H1 (cell line): ENCODE measurements around the gene RAB26. TPM values are rescaled to one million over a fixed set of nuclear protein-coding genes. Genes with fewer than 3 reads are reported as not detected.

Source experiments
- MAFK ChIP-seq: IDR thresholded peaks from 2 replicates; pipeline ENCODE4 v1.6.1; 2012; ENCODE audit warnings: low read depth, mild to moderate bottlenecking, improper control_type of control experiment, low read length
- MAX ChIP-seq: IDR thresholded peaks from 2 replicates; pipeline ENCODE4 v1.6.1; 2012; ENCODE audit warnings: inconsistent platforms
- POU5F1 ChIP-seq: IDR thresholded peaks from 2 replicates; pipeline ENCODE4 v1.6.1; 2011; ENCODE audit warnings: low read depth, mild to moderate bottlenecking, low read length, moderate library complexity
- SP1 ChIP-seq: IDR thresholded peaks from 2 replicates; pipeline ENCODE4 v1.6.1; 2011; ENCODE audit warnings: low read depth, low read length
- ZNF274 ChIP-seq: IDR thresholded peaks from 2 replicates; pipeline ENCODE4 v1.7.0; 2012; ENCODE audit warnings: low read length, borderline replicate concordance; ENCODE audit errors: extremely low read depth
- polyA plus RNA-seq, 7 experiments: library from polyadenylated mRNA; depleted of rRNA in 3 of 7; stranded (reverse) in 5 of 7; unstranded in 2 of 7; fragments of >200 nt in 5 of 7; fragments of 200-250 nt in 2 of 7; gene quantifications; 1 replicate in 5 of 7; 2 replicates in 1 of 7; 4 replicates in 1 of 7; pipeline versions ENCODE4 v1.2.1 to v1.2.3, GENCODE V29; 2011 to 2013; ENCODE audit warnings: missing spikeins in 2 of 7, mixed read lengths in 2 of 7
- total RNA-seq: library from RNA; stranded (reverse); fragmentation: NEBNext Ultra II Directional; extraction: Animal tissue kit (Norgen Biotek cat#: 25700); gene quantifications from 2 replicates; pipeline ENCODE4 v1.2.1, GENCODE V29; 2021
- TF ChIP-seq, protein P1 (sequence below), 3 experiments: IDR thresholded peaks; 1 replicate in 2 of 3; 2 replicates in 1 of 3; pipeline versions ENCODE4 v1.5.1 to v1.6.1; 2011; ENCODE audit warnings: low read length in 3 of 3, mild to moderate bottlenecking in 3 of 3, inconsistent platforms in 2 of 3, low read depth in 1 of 3, moderate library complexity in 1 of 3; ENCODE audit not compliant: insufficient read depth in 1 of 3; ENCODE audit errors: control extremely low read depth in 1 of 3

RAB26 gene
- total and polyA plus RNA-seq, 2 of the 8 experiments (the other 6 are each of a cell fraction or from before 2014, with no cell fraction given) = 4.3 to 5.4 TPM

DNA sequence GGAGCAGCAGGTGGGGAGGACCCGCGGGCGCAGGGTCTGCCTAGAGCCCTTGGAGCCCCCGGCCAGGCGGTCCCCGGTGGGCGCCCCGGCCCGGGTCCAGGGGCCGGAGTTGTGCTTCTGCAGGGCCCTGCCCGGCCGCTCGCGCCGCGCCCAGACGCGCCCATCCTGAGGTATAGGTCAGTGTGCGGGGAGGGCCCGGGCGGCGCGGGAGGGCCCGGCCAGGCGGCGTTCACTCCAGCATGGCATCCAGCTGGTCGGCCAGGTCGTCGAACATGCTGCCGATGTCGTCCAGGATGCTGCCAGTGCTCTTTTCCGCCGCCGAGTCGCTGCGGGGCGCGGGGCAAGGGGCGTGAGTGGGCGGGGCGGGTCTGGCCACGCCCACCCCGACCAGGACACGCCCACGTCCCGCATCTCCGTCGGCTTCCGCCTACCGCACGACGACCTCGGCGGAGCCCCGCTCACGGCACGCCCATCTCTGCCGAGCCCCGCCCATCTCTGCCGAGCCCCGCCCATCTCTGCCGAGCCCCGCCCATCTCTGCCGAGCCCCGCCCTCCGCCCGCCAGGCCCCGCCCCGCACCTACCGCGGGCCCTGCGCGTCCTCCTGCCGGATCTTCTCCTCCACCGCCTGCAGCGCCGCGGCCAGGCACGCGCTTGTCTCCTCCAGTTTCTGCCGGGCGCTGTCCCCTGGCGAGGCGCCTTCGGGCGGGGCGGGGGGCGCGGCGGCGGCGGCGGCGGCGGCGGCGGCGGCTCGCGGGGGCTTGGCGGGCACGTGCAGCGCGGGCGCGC lies 30.1 kb downstream of the RAB26 start (continued):
- TF ChIP-seq ZNF274 (no peak), MAFK (no peak), MAX (peak; percentile 92), POU5F1 (no peak), SP1 (peak; percentile 66; the same call in 1 of the 2 replicates)
- TF ChIP-seq, protein P1, sequence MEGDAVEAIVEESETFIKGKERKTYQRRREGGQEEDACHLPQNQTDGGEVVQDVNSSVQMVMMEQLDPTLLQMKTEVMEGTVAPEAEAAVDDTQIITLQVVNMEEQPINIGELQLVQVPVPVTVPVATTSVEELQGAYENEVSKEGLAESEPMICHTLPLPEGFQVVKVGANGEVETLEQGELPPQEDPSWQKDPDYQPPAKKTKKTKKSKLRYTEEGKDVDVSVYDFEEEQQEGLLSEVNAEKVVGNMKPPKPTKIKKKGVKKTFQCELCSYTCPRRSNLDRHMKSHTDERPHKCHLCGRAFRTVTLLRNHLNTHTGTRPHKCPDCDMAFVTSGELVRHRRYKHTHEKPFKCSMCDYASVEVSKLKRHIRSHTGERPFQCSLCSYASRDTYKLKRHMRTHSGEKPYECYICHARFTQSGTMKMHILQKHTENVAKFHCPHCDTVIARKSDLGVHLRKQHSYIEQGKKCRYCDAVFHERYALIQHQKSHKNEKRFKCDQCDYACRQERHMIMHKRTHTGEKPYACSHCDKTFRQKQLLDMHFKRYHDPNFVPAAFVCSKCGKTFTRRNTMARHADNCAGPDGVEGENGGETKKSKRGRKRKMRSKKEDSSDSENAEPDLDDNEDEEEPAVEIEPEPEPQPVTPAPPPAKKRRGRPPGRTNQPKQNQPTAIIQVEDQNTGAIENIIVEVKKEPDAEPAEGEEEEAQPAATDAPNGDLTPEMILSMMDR (IDR thresholded peaks at IDR 0.05; ENCODE audit: control extremely low read depth in 1 of 3, insufficient read depth in 1 of 3, low read depth in 1 of 3, low read length in 3 of 3) = no peak
